DMS114 treated with DMSO at 0.1 percent for 48 hours (cell line): ENCODE results near the gene PCED1B.

Experiments used
- DNase-seq: peaks from one replicate; lab custom pipeline; 2025; ENCODE audit not compliant: unreplicated experiment; lab: John Stamatoyannopoulos, UW

Gene PCED1B

GRCh38 chr12:47067771-47068431, 11.5 kb upstream of the PCED1B start:
- DNase-seq: no peak

GRCh38 chr12:47068539-47068938, 10.9 kb upstream of the PCED1B start:
- no peak for DNase-seq

- DNase-seq: no peak
These were observed 9.1 kb upstream of the PCED1B start for GRCh38 chr12:47070310-47070709.

- DNase-seq: no peak
These were observed 8.1 kb upstream of the PCED1B start for GRCh38 chr12:47071241-47071852.

GRCh38 chr12:47073951-47074350, 5.5 kb upstream of the PCED1B start:
- DNase-seq: no peak

- DNase-seq: no peak
These were observed 4.7 kb upstream of the PCED1B start for GRCh38 chr12:47074757-47075156.

- DNase-seq: no peak
These were observed 4.0 kb upstream of the PCED1B start for GRCh38 chr12:47075192-47076084.

- no peak for DNase-seq
These were observed 2.0 kb upstream of the PCED1B start for GRCh38 chr12:47077206-47078085.

- DNase-seq: no peak
These were observed 1.4 kb upstream of the PCED1B start for GRCh38 chr12:47078086-47078395.

GRCh38 chr12:47078733-47079467, 521 bp upstream of the PCED1B start:
- no peak for DNase-seq

- DNase-seq: no peak
These were observed 732 bp downstream of the PCED1B start for GRCh38 chr12:47079981-47080724.

GRCh38 chr12:47080725-47081502, 1.5 kb downstream of the PCED1B start:
- DNase-seq: no peak

GRCh38 chr12:47082283-47082682, 2.9 kb downstream of the PCED1B start:
- no peak for DNase-seq

- DNase-seq: no peak
These were observed 3.6 kb downstream of the PCED1B start for GRCh38 chr12:47082796-47083621.

GRCh38 chr12:47084172-47084571, 4.8 kb downstream of the PCED1B start:
- DNase-seq: no peak

GRCh38 chr12:47085815-47086252, 6.4 kb downstream of the PCED1B start:
- no peak for DNase-seq

- no peak for DNase-seq
These were observed 7.8 kb downstream of the PCED1B start for GRCh38 chr12:47087088-47087688.
